Smooth muscle cell (in vitro differentiated cells): ENCODE data around the gene INCA1. TPM values are rescaled to one million over a fixed set of nuclear protein-coding genes. Genes with fewer than 3 reads are reported as not detected.

Experiments used
- DNase-seq: peaks from one replicate; lab custom pipeline; 2025; ENCODE audit not compliant: unreplicated experiment; lab: John Stamatoyannopoulos, UW
- H2AFZ ChIP-seq: fragments of 200-600 bp; sonication (generic); 2 replicates; pipeline ENCODE4 v1.6.0; 2016; ENCODE audit warnings: antibody characterized with exemption, low read depth, mild to moderate bottlenecking
- H3F3A ChIP-seq: fragments of 200-600 bp; sonication (generic); 2 replicates; pipeline ENCODE4 v1.6.0; 2017; ENCODE audit warnings: antibody characterized with exemption, low read depth
- H3K27ac ChIP-seq: fragments of 200-600 bp; sonication (generic); 2 replicates; pipeline ENCODE4 v1.5.1; 2016; ENCODE audit warnings: low read depth, mild to moderate bottlenecking
- H3K27me3 ChIP-seq: fragments of 200-600 bp; sonication (generic); 2 replicates; pipeline ENCODE4 v1.6.1; 2016; ENCODE audit warnings: low read depth, mild to moderate bottlenecking
- H3K36me3 ChIP-seq: fragments of 200-600 bp; sonication (generic); 2 replicates; pipeline ENCODE4 v1.5.1; 2016; ENCODE audit warnings: low read depth
- H3K4me1 ChIP-seq: fragments of 200-600 bp; sonication (generic); 2 replicates; pipeline ENCODE4 v1.5.1; 2016; ENCODE audit warnings: low read depth
- H3K4me2 ChIP-seq: fragments of 200-600 bp; sonication (generic); 2 replicates; pipeline ENCODE4 v1.6.0; 2016; ENCODE audit warnings: mild to moderate bottlenecking
- H3K4me3 ChIP-seq: fragments of 200-600 bp; sonication (generic); 2 replicates; pipeline ENCODE4 v1.5.1; 2016; ENCODE audit warnings: mild to moderate bottlenecking
- H3K79me2 ChIP-seq: fragments of 200-600 bp; sonication (generic); 2 replicates; pipeline ENCODE4 v1.6.0; 2016; ENCODE audit warnings: low read depth, mild to moderate bottlenecking
- H3K9ac ChIP-seq: fragments of 200-600 bp; sonication (generic); 2 replicates; pipeline ENCODE4 v1.6.0; 2016; ENCODE audit warnings: low read depth
- H3K9me3 ChIP-seq: fragments of 200-600 bp; sonication (generic); replicated peaks from 2 replicates; pipeline ENCODE4 v1.5.1; 2016; ENCODE audit warnings: low read depth
- H4K20me1 ChIP-seq: fragments of 200-600 bp; sonication (generic); 2 replicates; pipeline ENCODE4 v1.6.0; 2016; ENCODE audit warnings: low read depth
- CTCF ChIP-seq: fragments of 200-600 bp; sonication (generic); IDR thresholded peaks from 2 replicates; pipeline ENCODE4 v1.5.1; 2017; ENCODE audit warnings: borderline replicate concordance, mild to moderate bottlenecking, antibody characterized with exemption; ENCODE audit not compliant: insufficient read depth, poor library complexity, severe bottlenecking
- WGBS: methylation state at CpG from one replicate; pipeline ENCODE4 v1.1.7; 2016; ENCODE audit warnings: low lambda C conversion rate; 5-methylcytosine and 5-hydroxymethylcytosine counted together
- polyA plus RNA-seq: library from polyadenylated mRNA; unstranded; fragments of >200 nt; fragmentation: Nextera tagmentation; extraction: Ambion mirVana; gene quantifications from 2 replicates; pipeline ENCODE4 v1.2.1, GENCODE V29; 2016
- total RNA-seq: library from RNA; depleted of rRNA; stranded (reverse); fragments of >200 nt; gene quantifications from 2 replicates; pipeline ENCODE4 v1.2.3, GENCODE V29; 2014

INCA1 gene
- total and polyA plus RNA-seq, 2 experiments from 2014 or later: 1.4 TPM; not detected in 1

GRCh38 chr17:4950075-4950745 lies 47.1 kb downstream of the INCA1 start:
- peak overlapping the region; percentile 90 for H3K4me2 ChIP-seq
- H3K36me3 ChIP-seq: no peaks in the 10 kb centered on the region
- peak overlapping the region; percentile 96 for H3K27ac ChIP-seq
- no peak for TF ChIP-seq CTCF
- H3K79me2 ChIP-seq: peaks cover 28% of the 10 kb centered on the region
- H3K4me1 ChIP-seq: peaks cover 29% of the 10 kb centered on the region
- peaks cover 25% of the 10 kb centered on the region for H4K20me1 ChIP-seq
- peak overlapping the region; percentile 72 for H3K9ac ChIP-seq
- H3K9me3 ChIP-seq: no peaks in the 10 kb centered on the region
- DNase-seq: no peak
- no peaks in the 10 kb centered on the region for H3K27me3 ChIP-seq
- peaks cover 22% of the 10 kb centered on the region for H3F3A ChIP-seq
- peak overlapping the region; percentile 74 for H2AFZ ChIP-seq
- H3K4me3 ChIP-seq: peak overlapping the region; percentile 96
- WGBS: 3% methylated on average over 33 of the region's 52 CpGs

- H3K9ac ChIP-seq: peak overlapping the region; percentile 86
- peak overlapping the region; percentile 96 for H3K27ac ChIP-seq
- peaks cover 35% of the 10 kb centered on the region for H3K79me2 ChIP-seq
- WGBS: 0% methylated on average over 13 of the region's 75 CpGs
- peaks cover 32% of the 10 kb centered on the region for H4K20me1 ChIP-seq
- peak overlapping the region; percentile 90 for H3K4me2 ChIP-seq
- TF ChIP-seq CTCF: no peak
- peaks cover 26% of the 10 kb centered on the region for H3F3A ChIP-seq
- H3K27me3 ChIP-seq: no peaks in the 10 kb centered on the region
- H3K9me3 ChIP-seq: no peaks in the 10 kb centered on the region
- H2AFZ ChIP-seq: peak overlapping the region; percentile 18
- DNase-seq: peak; percentile 83
- peaks cover 29% of the 10 kb centered on the region for H3K4me1 ChIP-seq
- H3K36me3 ChIP-seq: no peaks in the 10 kb centered on the region
- peak overlapping the region; percentile 96 for H3K4me3 ChIP-seq
Observed at GRCh38 chr17:4949321-4950074, 47.8 kb downstream of the INCA1 start.

- under 1% methylated on average over 23 of the region's 40 CpGs for WGBS
- Histone ChIP-seq H3F3A (peaks cover 30% of the 10 kb centered on the region), H3K27me3 (no peaks in the 10 kb centered on the region), H4K20me1 (peaks cover 37% of the 10 kb centered on the region), H3K9me3 (no peaks in the 10 kb centered on the region), H3K4me1 (peaks cover 29% of the 10 kb centered on the region), H3K36me3 (no peaks in the 10 kb centered on the region), H3K27ac (peak overlapping the region; percentile 96), H3K4me2 (peak overlapping the region; percentile 90), H2AFZ (peak overlapping the region; percentile 18), H3K9ac (peak overlapping the region; percentile 86), H3K4me3 (peak overlapping the region; percentile 96), H3K79me2 (peaks cover 39% of the 10 kb centered on the region)
- TF ChIP-seq CTCF: no peak
- DNase-seq: peak; percentile 87
Observed at GRCh38 chr17:4948931-4949320, 48.4 kb downstream of the INCA1 start.
